Breast epithelium (tissue), 3 donors: ENCODE results near the gene LPCAT3.

Experiments used
- POLR2A ChIP-seq: fragments of 450-650 bp; IDR thresholded peaks from one replicate; pipeline ENCODE4 v1.6.1; 2016; ENCODE audit warnings: antibody characterized with exemption, mild to moderate bottlenecking, moderate library complexity
- POLR2AphosphoS5 ChIP-seq, 3 donors: sonication (generic); formaldehyde crosslinking; IDR thresholded peaks; one replicate each; pipeline ENCODE4 v1.6.1; 2017; ENCODE audit warnings: antibody characterized with exemption in 3 of 3

DNA sequence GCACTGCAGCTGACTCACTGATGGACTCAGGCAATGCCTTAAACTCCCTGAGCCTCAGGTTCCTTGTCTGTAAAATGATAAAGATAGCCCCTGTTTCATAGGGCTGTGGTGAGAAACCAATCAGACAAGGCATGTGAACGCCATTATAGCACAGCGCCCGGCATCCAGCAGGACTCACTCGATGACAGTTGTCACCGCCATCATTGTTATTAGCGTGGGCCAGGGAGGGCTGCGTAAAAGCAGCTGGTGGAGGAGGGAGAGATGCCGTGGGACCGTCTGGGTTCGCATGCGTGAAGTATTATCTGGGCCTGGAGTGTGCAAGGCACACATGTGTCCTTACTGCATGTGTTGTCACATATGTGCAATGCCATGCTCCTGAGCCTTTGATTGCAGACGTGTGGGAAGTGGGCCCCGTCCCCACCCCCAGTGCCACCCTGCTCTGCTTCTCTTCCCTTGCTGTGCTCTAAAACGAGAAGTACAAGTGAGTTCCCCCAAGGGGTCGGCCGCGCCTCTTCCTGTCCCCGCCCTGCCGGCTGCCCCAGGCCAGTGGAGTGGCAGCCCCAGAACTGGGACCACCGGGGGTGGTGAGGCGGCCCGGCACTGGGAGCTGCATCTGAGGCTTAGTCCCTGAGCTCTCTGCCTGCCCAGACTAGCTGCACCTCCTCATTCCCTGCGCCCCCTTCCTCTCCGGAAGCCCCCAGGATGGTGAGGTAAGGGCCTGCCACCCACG is 67.3 kb downstream of the LPCAT3 start, which contains the start of gene PTPN6:
- TF ChIP-seq POLR2A (no peak), POLR2AphosphoS5 (IDR thresholded peaks at IDR 0.05) (no peak)
